AG20443 (cell line): ENCODE data around the gene GRAMD2B.
"Not testable (repeated sequence)": the region's sequence is repeated elsewhere in the genome, so short reads cannot be mapped to it uniquely, and the experiment has no call there.

Experiments used
- DNase-seq: peaks from one replicate; pipeline ENCODE4 v3.0.0; 2012; ENCODE audit warnings: low spot score, mixed read lengths

Gene GRAMD2B

DNA sequence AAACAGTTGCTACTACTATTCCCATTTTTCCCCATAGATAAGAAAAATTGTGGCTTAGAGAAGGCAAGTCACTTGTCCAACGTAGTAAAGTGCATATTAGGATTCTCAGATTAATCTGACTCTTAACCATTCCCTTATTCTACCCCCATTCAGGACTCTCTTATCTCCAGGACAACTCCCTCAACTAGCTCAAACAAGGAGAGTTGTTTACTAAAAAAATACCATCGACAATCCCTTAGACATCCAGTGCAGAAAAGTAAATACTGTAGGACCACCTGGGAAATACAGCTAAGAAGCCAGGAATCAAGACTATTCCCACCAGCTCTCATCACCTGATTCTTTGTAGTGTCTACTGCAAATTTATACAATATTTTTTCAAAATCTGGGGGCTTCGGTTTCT, 9.4 kb upstream of the GRAMD2B start:
- no peak for DNase-seq

DNA sequence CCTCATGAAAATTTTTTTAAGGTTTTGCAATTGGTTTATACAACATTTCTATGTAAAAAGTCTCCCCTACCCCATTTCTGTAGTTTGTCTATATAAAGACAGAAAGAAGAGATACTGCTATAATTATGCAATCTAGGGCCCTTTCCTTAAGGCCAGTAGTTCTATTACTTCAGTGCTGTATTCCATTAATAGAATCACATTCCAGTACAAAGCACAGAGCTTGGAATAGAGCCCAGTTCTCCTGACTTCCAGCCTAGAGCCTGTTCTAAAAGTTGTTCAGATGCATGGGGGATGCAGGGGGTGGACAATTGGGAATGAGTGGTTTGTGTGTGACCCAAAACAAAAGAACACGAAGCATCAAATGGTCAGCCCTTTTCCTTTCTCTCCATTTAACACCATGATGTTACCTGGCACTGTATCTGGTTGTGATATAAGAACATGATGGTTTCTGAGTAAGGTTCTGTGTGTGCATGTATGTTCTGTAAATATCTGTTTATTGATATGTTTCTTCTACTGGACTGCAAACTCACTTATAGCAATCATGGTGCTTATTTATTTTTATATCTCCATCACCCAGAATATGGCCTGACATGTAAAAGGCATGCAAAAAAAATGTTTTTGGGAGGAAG, 8.2 kb upstream of the GRAMD2B start:
- DNase-seq, result peak; percentile 69

DNA sequence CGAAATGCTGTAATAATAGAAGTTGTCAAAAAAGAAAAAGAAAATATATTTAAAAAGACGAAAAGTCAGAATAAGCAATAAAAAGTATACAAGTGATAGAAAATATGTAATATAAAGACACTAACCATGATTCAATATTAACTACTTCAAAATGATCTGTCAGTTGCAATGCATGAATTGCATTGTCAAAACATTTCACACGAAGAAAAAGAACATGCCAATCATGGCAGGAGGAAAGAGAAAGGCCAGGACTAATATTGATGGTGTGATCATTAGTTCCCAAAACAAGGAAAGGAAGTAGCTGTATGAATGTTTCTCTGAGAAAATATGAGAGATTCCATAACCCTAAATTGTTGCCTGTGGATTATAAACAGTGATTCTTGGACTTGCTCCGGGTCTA, 7.4 kb upstream of the GRAMD2B start:
- no peak for DNase-seq

DNA sequence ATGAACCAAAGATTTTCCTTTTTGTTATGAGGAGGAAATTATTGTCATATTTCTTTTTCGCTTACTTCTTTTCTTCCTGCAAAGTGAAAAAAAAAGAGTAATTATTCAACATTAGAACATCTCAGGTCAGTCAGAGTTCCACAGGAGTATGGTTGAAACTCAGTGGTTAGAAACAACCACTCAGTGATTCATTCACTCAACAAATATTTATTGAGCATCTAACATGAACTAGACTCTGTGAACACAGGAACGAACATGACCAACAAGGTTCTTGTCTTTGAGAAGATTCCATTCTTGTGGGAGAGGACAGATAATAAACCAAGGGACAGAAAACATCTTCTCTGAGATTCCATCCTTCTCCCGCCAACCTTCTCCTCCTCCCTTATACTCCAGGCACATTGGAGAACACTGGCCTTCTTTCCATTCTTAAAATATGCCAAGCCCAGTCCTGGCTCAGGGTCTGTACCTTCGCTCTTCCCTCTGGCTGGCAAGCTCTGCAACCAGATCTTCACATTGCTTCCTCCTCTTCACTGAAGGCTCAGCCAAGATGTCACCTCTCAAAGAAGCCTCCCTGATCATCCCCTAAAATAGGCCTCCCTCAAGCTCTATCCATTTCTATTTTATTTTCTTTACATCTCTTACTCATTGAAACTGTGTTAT, 6.8 kb upstream of the GRAMD2B start:
- no peak for DNase-seq

DNA sequence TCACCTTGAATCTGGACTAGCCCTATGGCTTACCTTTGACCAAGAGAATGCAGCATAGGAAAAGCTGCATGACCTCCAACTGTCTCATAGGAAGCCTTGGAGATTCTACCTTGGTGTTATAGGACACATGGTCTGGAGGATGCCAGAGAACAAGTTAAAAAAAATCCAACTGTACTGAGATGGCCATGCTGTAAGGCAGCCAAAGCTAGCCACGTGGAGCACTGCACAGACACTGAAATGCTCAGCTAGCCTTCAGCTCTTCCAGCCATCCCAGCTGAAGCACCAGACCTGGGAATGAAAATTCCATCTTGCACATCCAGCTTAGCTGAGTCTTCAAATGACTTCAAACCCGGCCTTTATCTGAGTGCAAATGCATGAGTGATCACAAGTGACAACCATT, 6.0 kb upstream of the GRAMD2B start:
- no peak for DNase-seq

DNA sequence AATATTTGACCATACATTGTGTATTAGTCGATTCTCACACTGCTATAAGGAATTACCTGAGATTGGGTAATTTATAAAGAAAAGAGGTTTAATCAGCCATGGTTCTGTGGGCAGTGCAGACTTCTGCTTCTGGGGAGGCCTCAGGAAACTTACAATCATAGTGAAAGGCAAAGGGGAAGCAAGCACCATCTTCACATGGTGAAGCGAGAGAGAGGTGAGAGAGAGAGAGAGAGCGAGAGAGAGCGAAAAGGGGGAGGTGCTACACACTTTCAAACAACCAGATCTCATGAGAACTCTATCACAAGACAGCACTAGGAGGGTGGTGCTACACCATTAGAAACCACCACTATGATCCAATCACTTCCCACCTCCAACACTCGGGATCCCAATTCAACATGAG, 4.1 kb upstream of the GRAMD2B start:
- no peak for DNase-seq

DNA sequence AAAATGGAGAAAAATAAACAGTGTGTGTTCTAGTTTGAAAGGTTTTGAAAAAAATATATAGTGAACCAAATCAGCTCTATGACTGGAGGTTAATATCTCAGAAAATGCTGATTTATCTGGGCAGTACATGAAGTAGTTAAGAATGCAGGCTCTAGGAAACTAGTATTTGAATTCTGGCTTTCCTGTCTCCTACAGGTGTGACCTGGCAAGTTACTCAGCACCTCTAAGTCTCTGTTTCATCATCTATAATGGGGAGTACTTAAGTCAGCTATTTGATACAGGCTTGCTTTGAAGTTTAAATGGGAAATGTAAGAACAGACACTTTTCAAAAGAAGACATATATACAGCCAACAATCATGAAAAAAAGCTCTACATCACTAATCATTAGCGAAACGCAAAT, 5.2 kb downstream of the GRAMD2B start:
- no peak for DNase-seq

DNA sequence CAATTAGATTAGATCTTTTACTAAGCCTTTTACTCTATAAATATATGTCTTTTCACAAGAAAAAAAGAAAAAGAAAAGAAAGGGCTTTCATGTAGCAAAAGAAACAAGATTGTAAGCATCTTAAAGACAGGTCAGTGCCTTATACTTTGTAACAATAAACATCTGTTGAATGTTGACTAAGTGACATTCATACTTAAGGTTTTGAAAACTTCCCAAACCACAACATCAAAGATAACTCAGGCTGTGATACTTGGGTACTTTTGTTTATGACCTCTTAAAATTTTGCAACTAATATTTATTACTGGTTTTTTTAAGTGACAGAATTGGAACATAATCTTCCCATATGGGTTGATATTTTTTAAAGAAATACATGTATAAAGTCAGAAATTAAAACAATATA, 7.4 kb downstream of the GRAMD2B start:
- DNase-seq, result no peak

DNA sequence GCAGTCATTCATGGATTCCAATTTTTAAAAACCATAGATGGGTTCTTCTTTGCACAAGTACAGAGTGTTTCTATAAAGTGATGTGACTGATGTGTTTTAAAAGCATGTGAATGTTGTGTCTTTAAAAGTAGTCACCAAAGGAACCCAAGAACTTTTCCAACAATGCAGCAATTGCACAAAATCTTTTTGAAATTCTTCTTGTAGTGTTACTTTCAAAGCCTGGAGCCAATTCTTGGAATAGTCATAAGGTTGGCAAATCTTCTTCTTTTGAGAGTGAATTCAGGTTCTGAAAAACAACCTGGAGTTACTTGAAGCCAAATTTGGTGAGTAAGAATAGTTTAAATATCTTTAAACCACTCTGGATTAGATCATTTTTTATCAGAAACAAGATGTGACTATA, 10.5 kb downstream of the GRAMD2B start:
- peak; percentile 48 for DNase-seq

DNA sequence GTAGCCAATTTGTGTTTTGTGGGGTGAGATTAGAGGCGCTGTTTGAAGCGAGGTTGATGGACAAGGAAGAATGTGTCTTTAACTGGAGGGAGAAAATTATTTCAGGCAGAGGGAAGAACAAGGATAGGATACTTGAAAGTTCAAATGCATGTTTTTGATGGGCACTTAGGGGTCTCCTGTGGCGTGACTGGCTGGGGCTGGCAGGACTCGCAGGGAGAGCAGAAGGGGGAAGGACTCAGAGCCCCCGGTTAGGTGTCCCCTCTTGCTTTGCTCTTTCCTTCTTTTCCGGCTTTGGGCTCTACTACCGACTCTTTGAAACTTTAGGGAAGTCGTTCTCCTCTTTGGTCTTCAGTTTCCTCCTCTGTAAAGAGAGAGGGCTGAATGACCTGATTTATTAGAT, 12.1 kb downstream of the GRAMD2B start:
- DNase-seq, result no peak

DNA sequence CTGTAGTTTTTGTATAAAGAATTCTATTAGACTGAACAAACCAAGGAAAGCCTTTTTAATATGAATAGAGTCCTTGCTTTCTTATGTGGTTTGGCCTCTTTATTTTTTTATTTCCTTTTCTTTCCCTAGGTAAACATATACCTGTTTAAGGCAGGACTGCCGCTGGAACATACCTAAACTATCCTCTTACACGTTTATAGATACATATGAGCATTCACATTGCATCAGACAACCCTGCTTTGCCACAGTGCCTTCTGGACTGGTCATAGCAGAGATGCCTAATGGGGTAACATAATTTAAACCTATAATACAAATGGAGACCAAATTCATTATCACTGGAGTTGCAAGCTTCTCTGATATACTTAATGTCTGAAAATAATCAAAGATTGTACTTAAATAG, 12.5 kb downstream of the GRAMD2B start:
- DNase-seq, result no peak

DNA sequence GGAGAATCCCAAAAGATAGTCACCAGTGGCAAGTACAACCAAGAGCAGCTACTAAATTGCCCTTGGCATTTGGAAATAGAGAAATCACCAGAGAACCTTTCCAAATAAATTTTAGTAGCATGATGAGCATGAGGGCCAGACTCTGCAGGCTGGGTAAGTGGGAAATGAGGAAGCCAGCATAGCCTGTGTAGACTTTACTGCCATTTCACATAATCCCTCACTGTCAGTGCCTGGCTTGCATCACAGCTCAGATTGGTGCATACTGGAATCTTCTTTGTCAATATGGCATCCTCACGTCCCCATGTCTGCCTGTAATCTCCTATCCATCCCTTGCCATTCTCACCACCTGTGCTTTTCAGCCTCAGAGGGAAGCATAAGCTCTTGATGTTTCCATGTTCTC, 14.5 kb downstream of the GRAMD2B start:
- no peak for DNase-seq

DNA sequence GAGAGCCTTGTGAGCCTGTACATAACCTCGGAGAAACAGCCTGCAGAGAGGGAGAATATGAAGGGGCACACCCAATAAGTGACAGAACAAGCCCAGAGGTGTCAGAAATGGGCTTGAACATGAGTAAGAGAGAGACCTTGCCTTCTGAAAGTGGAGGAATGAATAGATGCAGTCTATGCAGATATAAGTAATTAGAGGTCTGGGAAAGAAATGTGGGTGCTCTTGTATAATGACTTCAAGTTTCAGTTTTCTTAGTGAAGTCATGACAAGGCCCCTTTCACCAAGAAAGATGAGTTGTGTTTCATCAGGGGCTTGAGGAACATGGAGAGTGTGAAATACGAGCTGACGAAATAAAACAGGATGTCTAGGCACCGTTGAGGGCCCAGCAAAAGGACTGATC, 15.1 kb downstream of the GRAMD2B start:
- no peak for DNase-seq

DNA sequence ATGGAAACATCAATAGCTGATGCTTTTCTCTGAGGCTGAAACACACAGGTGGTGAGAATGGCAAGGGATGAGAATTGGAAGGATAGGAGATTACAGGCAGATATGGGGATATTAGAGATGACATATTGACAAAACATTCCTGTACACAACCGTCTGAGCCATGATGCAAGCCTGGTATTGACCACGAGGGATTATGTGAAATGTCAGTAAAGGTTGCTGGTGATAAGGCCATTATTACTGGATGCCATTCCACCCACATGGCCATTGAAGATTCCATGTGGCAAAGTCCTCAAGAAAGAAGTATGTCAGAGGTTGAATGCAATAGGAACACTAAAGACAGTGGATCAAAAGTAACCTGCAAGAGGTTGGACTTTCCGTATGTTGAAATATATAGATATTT, 15.7 kb downstream of the GRAMD2B start:
- peak; percentile 27 for DNase-seq

DNA sequence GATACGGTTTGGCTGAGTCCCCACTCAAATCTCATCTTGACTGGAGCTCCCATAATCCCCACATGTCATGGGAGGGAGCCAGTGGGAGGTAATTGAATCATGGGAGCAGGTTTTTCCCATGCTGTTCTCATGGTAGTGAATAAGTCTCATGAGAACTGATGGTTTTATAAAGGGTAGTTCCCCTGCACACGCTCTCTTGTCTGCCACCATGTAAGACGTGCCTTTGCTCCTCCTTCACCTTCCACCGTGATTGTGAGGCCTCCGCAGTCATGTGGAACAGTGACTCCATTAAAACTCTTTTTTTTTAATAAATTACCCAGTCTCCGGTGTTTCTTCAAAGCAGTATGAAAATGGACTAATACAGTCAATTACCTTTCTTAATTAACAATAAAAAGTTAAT, 16.5 kb downstream of the GRAMD2B start:
- DNase-seq, result not testable (repeated sequence)

DNA sequence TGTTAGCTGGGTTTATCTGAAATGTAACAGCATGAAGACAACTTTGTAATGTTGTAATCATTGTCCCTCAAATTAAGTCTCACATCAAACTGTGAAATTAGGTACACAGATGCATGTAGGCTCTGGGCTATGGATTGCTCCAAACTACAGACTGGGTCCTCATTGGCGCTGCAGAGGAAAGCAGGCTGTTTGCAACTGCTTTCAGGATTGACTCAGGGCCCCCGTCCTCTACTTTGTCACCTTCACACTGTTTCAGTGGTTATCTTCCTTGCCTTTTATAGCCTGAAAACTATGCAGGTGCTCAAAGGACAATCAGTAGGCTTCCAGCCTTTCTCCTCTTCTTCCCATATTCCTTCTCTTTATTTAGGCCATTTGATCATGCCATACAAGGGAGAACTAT, 18.0 kb downstream of the GRAMD2B start:
- no peak for DNase-seq

DNA sequence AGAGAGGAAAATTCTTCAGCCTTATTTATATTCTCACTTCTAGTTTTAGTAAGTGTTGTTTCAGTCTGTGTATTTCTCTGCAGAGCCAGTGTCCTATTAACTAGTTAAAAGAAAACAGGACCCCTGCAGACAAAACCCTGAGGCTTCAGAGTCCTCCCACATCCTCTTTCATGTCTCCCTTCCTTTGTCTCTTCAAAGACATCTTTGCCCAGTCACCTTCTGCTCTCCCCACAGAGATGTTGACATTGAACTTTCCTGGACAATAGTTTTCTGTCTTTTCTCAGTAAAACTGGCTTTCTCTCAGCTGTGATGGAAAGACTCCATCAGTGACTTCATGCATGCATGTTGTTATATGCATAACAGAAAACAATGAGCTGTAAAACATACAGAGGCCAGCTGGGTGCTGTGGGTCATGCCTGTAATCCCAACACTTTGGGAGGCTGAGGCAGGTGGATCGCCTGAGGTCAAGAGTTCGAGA, 20.2 kb downstream of the GRAMD2B start:
- DNase-seq, result no peak

DNA sequence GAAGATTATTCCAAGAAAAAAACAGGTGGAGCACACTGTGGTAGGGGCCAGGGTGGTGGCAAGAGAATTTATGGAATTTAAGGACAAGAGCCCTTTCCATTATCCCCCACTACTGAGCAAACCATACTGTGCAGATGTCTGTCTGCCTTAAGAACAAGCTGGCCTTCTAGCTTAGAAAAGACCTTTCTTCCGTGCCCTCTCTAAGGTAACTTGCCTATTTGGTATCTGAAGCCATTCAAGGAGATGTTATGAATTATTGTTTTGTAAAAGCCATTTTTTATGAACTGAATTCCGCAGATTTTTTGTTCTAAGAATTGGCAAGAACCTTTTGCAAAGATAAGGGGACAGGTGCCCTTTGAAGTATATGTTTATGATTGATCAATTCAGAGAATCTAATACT, 20.9 kb downstream of the GRAMD2B start:
- no peak for DNase-seq

DNA sequence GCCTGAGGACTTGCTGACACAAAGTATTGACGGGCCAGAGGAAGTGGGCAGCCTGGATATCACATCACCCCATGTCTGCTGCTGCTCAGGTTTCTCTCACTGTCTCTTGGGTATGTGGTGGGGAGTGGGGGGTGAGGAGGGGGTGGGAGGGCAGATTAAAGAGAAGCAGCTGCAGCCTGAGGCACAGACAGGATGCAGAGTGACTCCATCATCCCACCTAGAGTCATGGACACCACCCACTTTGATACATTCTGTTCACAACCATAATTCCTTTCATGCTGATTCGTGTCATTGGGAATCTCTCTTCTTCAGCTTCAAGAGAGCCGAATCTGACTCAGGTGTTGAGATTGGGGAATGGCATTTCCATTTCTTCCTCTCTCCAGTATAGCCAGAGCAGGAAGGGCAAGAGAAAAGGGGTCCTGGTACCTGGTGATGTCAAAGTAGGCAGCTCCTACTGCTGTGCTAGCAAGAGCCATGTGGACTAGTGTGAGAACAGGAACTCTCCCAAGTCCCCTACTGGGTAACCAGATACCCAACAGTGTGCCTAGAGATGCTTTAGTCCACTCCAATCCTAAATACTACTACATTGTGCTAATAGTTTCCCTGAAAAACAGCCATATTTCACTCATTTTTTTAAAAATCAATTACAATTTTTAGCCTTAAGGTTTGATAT, 22.4 kb downstream of the GRAMD2B start:
- no peak for DNase-seq

DNA sequence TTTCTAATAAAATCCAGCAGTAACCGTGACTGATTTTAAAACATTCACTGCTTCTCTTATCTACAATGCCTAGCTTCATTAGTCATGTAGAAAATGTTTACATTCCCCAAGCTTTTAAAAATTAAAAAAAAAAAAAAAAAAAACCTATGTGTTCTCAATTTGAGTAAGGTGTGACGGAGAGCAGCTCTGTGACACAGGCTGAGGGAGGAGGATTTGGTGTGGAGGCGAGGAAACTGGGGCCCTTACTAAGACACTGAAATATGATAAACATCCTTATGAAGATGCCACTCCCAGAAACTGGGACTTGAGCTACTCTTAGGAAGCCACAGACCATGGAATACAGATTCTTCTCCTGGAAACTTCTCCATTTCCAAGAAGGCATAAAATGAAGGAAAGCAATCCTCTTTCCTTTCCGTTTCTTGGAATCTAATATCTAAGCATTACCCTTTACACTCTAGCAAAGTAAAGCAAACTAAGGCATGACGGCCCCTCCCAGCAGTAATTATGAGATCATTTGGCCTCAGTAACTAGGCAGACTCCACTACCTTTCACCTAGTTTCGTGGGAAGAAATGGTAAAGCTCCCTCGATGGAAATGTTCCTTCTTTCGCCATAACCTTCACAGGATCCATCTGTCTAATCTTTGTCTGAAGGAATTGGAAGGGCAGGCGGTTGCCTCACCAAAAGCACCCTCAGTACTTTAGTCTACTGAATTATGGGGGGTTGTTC, 23.5 kb downstream of the GRAMD2B start:
- peak; percentile 79 for DNase-seq

DNA sequence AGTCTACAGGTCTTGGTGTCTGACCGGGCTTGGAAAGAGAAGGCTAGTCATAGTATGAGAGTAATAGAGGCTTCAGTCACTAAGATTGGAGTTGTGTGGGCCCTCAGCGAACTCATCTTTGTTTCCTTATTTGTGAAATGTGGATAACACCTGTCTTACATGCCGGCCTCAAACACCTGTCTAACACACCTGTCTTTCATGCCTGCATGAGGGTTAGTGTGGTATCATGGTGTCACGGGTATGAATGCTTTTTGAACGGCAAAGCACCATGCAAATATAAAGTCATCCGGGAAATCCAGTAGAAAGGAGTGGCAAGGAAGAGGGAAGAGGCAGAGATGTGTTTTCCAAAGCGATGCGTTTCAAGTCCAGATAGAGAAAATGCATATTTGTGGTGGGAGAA, 25.5 kb downstream of the GRAMD2B start:
- DNase-seq, result no peak

DNA sequence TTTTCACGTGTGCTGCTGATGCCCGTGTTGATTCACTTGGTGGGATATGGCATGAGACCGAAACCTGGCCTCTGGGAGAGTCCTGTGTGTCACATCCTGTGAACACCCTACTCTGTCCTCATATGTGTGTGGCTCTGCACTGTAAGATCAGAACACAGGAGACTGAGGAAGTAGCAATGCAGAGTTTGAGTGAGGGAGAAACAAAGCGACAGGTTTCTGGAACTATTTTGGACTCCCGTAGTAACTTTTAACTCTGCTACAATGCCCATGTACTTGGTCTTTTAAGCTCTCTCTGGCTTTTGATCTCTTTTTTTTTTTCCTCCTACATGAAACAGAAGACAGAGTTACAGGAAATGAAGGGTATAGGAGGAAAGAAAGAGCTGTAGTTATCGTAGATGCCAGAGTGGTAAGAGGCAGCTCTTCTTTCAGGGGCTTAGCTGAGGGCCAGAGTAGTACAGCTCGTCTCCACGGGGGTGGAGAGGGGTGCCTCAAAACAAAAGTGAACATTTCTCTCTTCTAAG, 26.6 kb downstream of the GRAMD2B start:
- DNase-seq, result peak; percentile 48

DNA sequence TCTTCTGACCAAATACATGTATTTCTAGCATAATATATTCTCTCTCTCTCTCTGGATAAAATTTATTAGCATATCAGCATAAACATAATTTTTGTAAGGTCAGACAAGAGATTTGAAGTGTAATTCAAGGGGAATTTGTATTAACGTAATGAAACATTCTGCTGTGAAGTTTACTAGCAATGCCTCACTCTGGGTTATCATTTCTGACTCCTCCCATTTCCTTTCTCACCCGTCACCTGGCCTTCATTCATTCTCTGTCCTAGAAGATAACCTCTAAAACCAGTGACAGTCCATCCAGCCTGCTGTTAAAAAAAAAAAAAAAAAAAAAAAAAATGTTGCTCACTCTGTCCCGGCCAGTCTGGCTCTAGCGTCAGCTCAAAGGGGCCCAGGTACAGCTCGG, 27.1 kb downstream of the GRAMD2B start:
- no peak for DNase-seq
